Progenitor cell of endocrine pancreas (in vitro differentiated cells): ENCODE results near the gene CIBAR2. TPM values are rescaled to one million over a fixed set of nuclear protein-coding genes. Genes with fewer than 3 reads are reported as not detected.

Experiments
- DNase-seq: peaks from one replicate; pipeline ENCODE4 v3.0.0; 2021; ENCODE audit warnings: low spot score; ENCODE audit not compliant: unreplicated experiment
- H3K27ac Mint-ChIP-seq: 2 replicates; pipeline ENCODE4 v1.8.0; 2021; ENCODE audit warnings: mild to moderate bottlenecking, moderate library complexity, mixed read lengths
- H3K27me3 Mint-ChIP-seq: 2 replicates; pipeline ENCODE4 v1.8.0; 2021; ENCODE audit warnings: mixed read lengths
- H3K36me3 Mint-ChIP-seq: 2 replicates; pipeline ENCODE4 v1.8.0; 2022; ENCODE audit warnings: mixed read lengths; ENCODE audit not compliant: insufficient read depth
- H3K4me1 Mint-ChIP-seq: 2 replicates; pipeline ENCODE4 v1.8.0; 2021; ENCODE audit warnings: low read depth, mixed read lengths
- H3K4me3 Mint-ChIP-seq: 2 replicates; pipeline ENCODE4 v1.8.0; 2021; ENCODE audit warnings: low read depth, mild to moderate bottlenecking, moderate library complexity, mixed read lengths
- H3K9me3 Mint-ChIP-seq: 2 replicates; pipeline ENCODE4 v1.8.0; 2021; ENCODE audit warnings: low read depth, mixed read lengths
- total RNA-seq: library from RNA; stranded (reverse); gene quantifications from 2 replicates; pipeline ENCODE4 v1.2.1, GENCODE V29; 2021
- TF ChIP-seq, protein P1 (sequence below): fragments of 200-600 bp; sonication (generic); IDR thresholded peaks from one replicate; pipeline ENCODE4 v1.5.0; 2021; ENCODE audit warnings: antibody characterized with exemption, mild to moderate bottlenecking; ENCODE audit not compliant: unreplicated experiment

Gene CIBAR2
- total RNA-seq, 1 donor from 2014 or later: 0.43 TPM

DNA sequence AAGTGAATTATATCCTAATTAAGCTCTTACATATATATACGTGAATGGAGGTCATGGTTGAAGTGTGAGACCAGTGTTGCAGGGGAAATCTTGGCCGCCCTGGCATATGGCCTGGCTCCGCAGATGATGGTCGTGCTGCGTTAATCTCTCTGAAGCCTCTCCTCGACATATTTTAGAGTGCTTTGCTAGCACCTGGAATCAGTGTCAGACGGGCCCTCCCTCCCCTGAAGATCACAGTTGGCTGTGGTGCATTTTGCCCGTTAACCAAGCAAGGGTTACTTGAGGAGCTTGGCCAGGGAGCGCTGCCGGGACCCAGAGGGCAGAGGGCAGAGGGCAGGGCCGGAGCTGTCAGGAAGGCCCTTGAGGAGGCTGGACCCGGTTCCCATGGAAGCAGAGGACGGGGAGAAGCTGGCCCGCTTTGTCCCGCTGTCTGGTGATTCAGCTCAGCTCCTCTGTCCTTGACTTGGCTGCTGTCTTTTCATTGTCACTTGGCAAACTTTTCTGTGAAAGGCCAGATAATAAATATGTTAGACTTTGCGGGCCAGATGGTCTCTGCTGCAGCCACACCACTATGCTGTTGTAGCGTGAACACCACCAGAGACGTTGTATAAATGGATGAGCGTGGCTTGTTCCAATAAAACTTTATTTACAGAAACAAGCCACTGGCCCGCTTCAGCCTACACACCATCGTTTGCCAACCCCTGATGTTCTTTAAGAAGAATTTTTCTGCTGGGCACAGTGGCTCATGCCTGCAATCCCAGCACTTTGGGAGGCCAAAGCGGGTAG is 32.3 kb downstream of the CIBAR2 start:
- H3K36me3 Mint-ChIP-seq: peaks cover 12% of the 10 kb centered on the region
- H3K9me3 Mint-ChIP-seq: no peaks in the 10 kb centered on the region
- TF ChIP-seq, protein P1, sequence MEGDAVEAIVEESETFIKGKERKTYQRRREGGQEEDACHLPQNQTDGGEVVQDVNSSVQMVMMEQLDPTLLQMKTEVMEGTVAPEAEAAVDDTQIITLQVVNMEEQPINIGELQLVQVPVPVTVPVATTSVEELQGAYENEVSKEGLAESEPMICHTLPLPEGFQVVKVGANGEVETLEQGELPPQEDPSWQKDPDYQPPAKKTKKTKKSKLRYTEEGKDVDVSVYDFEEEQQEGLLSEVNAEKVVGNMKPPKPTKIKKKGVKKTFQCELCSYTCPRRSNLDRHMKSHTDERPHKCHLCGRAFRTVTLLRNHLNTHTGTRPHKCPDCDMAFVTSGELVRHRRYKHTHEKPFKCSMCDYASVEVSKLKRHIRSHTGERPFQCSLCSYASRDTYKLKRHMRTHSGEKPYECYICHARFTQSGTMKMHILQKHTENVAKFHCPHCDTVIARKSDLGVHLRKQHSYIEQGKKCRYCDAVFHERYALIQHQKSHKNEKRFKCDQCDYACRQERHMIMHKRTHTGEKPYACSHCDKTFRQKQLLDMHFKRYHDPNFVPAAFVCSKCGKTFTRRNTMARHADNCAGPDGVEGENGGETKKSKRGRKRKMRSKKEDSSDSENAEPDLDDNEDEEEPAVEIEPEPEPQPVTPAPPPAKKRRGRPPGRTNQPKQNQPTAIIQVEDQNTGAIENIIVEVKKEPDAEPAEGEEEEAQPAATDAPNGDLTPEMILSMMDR: no peak
- H3K4me3 Mint-ChIP-seq: no peak overlapping the region
- no peak overlapping the region for H3K27ac Mint-ChIP-seq
- H3K27me3 Mint-ChIP-seq: peaks cover 6% of the 10 kb centered on the region
- H3K4me1 Mint-ChIP-seq: peaks cover 10% of the 10 kb centered on the region
- no peak for DNase-seq

DNA sequence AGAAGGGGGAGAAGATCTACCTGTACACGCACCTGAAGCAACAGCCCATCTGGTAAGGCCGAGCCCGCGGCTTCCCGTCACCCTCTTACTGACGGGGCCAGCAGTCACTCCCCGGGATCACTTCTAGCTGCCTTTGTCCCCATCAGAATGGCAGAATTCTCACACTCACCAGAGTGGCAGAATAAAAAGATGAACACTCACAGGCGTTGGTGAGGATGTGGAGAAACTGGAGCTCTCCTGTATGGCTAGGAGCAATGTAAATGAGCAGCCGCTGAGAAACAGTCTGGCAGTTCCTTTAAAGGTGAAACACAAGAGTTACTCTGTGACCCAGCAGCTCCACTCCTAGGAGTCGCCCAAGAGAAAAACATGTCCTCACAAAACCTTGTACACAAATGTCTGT is 33.3 kb downstream of the CIBAR2 start:
- Mint-ChIP-seq H3K27me3 (peaks cover 6% of the 10 kb centered on the region), H3K27ac (no peak overlapping the region), H3K4me3 (no peak overlapping the region), H3K9me3 (no peaks in the 10 kb centered on the region), H3K4me1 (peaks cover 10% of the 10 kb centered on the region), H3K36me3 (peaks cover 12% of the 10 kb centered on the region)
- DNase-seq: no peak
- TF ChIP-seq, protein P1: no peak

DNA sequence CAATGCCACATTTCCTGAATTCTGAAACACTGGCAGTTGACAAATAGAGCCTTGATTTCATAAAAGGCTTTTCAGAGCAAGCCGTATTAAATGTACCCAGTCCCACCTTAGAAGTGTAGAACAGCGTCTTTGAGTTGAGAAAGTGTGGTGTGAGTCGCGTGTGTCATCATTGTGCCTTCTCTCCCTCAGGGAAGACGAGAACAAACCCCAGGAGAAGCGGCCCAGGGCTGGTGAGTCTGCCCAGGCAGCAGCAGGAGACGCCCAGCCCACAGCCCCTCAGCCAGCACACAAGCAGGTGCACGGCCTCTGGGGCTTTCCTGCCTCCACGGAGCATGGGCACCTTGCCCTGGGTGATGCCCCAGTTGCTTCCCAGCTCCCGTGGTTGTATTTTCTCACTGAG is 34.0 kb downstream of the CIBAR2 start:
- no peak overlapping the region for H3K4me3 Mint-ChIP-seq
- peaks cover 6% of the 10 kb centered on the region for H3K4me1 Mint-ChIP-seq
- H3K9me3 Mint-ChIP-seq: no peaks in the 10 kb centered on the region
- H3K36me3 Mint-ChIP-seq: peaks cover 12% of the 10 kb centered on the region
- DNase-seq: no peak
- peaks cover 4% of the 10 kb centered on the region for H3K27me3 Mint-ChIP-seq
- H3K27ac Mint-ChIP-seq: no peak overlapping the region
- TF ChIP-seq, protein P1: no peak

DNA sequence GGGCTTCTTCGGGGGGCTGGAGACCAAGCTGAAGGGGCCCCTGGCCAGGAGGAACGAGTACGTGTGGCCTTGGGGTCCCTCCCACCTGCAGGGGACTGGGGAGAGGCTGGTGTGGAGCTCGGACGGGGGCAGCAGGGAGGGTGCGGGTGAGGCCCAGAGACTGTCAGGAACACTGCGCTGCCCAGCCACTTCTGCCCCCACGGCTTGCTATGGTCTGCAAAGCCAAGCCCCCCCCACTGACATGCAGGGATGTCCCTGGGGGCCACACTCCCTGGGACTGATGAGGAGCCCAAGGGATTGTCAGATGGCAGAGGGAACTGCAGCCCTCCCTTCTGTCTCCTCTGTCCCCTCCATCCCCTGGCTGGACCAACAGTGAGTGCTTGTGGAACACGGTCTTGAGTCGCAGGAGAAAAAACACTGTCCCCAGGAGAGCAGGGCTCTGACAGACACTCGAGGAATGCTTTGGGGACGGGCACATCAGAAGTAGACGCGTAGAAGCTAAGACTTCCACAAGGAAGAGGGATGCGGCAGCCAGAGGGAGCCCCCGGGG is 34.6 kb downstream of the CIBAR2 start:
- no peak overlapping the region for H3K27ac Mint-ChIP-seq
- H3K27me3 Mint-ChIP-seq: peaks cover 4% of the 10 kb centered on the region
- H3K36me3 Mint-ChIP-seq: peaks cover 12% of the 10 kb centered on the region
- peaks cover 4% of the 10 kb centered on the region for H3K4me1 Mint-ChIP-seq
- DNase-seq: no peak
- H3K9me3 Mint-ChIP-seq: no peaks in the 10 kb centered on the region
- TF ChIP-seq, protein P1: no peak
- H3K4me3 Mint-ChIP-seq: no peak overlapping the region

DNA sequence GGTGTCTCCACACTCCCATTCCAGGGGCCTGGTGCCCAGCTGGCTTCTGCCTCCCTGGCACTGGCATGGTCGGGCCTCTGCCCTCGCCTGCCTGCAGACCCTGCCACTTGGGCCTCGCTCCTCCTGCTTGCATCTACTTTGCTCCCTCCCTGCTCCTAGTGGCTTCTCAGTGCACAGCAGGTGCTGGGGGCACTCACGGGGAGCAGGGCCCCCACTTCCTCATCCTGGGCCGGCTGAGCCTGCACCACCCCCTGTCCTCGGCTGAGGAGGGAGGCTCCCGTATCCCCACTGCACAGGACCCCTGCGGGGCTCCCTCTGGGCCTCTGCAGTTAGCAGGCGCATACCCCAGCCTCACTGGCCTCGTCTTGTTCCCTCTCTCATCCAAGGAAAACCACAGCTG is 35.2 kb downstream of the CIBAR2 start:
- Mint-ChIP-seq H3K27me3 (no peaks in the 10 kb centered on the region), H3K27ac (no peak overlapping the region), H3K4me1 (peaks cover 1% of the 10 kb centered on the region), H3K4me3 (no peak overlapping the region), H3K9me3 (no peaks in the 10 kb centered on the region), H3K36me3 (peaks cover 12% of the 10 kb centered on the region)
- no peak for DNase-seq
- TF ChIP-seq, protein P1: no peak
